Activated T-cell treated with anti-CD3 and anti-CD28 coated beads, Interleukin-2, amount 50 U/mL, for 48 hours (primary cell): ENCODE measurements around the gene USF1.
"Not testable (repeated sequence)": the region's sequence is repeated elsewhere in the genome, so short reads cannot be mapped to it uniquely, and the experiment has no call there.

Source experiments
- DNase-seq, 2 experiments: peaks; one replicate each; pipeline ENCODE4 v3.0.0-alpha.2; 2020

Gene USF1

DNA sequence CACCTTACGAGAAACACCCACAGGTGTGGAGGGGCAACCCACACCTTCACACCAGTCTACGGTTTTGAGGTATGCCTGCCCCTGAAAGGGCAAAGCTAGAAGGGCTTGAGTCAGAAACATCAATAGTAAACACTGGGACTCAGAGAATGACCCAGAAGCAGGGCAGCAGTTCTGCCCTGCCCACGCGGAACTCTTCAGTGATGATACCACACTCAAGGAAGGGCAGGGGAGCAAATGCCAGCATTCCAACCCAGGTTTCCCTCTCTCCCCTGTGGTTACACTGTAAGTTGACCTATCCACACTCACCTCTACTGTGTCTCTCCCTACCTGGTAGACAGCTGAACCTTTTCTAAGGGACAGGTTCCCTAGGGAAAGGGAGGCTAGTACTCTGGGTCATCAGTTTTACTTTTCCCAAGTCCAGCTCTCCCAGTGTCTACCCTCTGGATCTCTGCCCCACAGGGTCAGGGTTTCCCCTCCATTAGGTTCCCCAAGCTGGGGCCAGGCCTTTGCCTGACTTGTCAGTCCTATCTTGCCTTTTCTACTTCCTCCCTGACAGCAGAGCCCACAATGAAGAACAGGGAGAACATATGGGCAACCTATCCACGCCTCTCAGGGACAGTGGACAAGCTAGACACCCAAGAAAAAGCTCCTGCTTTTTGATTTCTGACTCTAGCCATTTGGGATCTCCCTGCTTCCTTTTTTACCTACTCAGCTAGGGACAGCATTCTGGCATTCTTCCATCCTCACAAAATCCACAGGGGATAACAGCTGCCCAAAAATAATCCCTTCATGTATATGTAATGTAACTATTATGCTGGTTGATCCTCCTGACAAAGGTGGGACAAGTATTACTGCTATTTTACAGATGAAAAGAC lies 27.8 kb downstream of the USF1 start:
- DNase-seq = no peak

DNA sequence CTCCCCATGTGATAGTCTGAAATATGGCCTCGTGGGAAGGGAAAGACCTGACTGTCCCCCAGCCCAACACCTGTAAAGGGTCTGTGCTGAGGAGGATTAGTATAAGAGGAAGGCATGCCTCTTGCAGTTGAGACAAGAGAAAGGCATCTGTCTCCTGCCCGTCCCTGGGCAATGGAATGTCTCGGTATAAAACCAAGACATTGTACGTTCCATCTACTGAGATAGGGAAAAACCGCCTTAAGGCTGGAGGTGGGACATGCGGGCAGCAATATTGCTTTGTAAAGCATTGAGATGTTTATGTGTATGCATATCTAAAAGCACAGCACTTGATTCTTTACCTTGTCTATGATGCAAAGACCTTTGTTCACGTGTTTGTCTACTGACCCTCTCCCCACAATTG lies 28.6 kb downstream of the USF1 start:
- DNase-seq = not testable (repeated sequence)

DNA sequence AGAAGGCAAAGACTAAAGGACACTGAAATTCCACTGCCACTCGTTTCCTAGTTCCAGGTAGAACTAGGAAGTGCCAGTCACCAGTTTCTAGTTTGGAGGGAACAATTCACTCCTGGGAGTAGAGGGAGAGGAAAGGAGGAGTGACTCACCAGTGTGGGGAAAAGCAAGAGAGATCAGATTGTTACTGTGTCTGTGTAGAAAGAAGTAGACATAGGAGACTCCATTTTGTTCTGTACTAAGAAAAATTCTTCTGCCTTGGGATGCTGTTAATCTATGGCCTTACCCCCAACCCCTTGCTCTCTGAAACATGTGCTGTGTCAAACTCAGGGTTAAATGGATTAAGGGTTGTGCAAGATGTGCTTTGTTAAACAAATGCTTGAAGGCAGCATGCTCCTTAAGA lies 29.1 kb downstream of the USF1 start:
- DNase-seq = not testable (repeated sequence)

DNA sequence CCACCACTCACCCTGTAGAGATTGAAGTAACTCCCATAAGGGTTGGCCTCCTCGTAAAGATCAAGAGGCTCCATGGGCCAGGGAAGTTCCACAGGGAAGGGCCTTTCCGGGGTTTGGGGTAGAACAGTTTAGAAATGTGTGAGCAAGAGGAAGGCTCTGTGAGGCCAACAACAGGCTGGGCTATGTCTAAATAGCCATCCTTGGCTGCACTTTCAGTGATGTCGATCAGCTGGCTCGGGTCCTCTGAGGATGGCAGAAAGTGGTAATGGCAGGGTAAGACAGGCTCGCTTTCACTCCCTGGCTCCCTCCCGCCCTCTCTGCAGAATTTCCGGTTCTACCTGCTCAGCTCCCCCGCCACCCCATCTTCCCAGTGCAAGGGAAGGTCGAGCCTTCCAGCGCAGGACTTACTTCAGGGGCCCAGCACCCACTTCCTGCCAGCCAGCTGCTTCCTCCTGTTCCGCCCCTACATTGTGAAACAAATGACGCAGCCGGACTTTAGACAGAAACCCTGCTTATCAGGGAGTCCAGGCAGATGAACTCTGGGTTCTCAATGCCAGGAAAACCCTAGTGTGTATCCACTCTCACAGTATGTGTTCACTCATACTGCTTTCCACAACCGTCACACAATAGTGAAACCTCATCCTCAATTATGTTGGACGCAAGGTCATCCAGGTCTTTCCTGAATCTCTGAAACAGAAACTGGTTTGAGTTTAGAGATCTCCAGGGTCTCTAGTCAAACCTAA lies 32.1 kb downstream of the USF1 start:
- DNase-seq = peak; percentile 75 to 81

DNA sequence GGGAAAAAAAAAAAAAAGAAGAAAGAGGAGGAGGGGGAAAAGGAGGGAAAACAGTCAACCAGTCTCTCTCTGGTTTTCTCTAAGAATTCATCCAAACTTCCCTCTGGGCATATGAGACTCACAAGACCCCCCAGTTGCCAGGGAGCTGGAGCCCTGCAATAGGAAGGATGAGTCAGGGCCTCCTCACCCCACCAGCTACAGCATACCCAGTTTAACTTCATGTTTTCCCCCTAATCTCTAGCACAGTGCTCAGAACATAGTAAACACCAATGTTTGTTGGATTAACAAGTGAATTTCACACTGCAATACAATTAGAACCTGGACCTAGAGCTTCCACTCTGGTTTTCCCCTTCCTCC lies 32.7 kb downstream of the USF1 start:
- no peak for DNase-seq

DNA sequence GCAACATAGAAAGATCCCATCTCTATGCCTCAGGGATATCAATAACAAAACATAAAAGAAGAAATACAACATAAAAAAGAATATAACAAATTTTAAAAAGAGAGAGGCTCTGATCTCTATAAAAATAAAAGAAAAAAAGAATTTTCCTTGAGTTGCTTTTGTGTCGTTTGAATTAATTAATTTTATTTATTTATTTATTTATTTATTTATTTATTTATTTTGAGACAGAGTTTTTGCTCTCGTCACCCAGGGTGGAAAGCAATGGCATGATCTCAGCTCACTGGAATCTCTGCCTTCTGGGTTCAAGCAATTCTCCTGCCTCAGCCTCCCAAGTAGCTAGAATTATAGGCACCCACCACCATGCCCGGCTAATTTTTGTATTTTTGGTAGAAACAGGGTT lies 33.4 kb downstream of the USF1 start:
- no peak for DNase-seq

DNA sequence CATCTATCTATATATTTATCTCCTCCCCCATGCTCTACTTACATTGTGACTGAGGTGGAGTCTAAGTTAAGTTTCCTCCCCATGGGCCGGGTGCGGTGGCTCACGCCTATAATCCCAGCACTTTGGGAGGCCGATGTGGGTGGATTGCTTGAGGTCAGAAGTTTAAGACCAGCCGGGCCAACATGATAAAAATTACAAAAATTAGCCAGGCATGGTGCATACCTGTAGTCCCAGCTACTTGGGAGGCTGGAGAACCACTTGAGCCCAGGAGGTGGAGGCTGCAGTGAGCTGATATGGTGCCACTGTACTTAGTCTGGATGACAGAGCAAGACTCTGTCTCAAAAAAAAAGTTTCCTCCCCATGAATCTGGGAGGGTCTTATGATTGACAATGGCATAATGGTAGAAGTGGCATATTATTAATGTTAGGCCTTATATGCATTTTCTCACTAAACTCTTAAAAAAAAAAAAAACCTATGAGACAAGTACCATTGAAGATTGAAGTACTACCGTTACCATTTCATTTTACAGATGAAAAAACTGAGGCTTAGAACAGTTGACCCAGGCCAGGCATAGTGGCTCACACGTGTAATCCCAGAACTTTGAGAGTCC lies 36.1 kb downstream of the USF1 start:
- no peak for DNase-seq

DNA sequence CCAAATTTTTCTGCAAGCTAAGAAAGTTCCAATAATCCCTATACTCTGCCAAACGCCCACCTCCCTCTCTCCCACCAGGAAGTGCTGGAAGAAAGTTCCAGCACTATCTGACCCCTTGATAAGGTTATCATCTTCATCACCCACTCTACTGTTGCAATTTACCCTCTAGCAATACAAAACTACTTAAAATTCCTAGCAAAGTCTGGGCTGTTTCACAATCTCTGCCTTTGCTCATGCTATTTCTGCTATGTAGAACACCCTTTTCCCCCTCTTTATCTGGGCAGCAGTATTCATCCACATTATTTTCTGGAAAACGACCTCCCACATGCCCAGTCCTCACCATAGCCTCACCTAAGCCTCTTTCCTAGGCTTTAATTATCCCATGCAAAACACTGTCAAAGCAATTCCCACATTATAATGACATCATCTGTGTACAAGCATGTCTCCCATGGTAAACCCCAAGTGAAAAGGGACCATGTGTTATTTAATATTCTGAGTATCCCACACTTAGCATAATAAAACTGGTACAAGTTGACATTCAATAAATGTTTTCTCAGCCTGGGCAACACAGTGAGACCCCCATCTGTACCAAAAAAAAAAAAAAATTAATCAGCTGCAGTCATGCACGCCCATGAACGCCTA lies 36.8 kb downstream of the USF1 start:
- DNase-seq = no peak

DNA sequence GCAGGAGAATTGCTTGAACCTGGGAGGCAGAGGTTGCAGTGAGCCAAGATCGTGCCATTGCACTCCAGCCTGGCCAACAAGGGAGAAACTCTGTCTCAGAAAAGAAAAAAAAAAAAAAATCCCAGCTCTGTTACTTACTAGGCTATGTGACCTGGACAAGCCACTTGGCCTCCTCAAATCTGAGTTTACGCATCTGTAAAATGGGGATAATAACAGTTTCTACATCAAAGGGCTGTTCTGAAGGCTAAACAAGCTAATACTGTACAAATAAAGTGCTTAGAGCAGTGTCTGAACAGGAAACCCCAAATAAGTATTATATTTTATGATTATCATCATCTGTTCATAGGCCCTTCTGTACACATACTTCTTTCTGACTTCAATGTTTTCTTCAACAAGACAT lies 38.4 kb downstream of the USF1 start:
- no peak for DNase-seq

DNA sequence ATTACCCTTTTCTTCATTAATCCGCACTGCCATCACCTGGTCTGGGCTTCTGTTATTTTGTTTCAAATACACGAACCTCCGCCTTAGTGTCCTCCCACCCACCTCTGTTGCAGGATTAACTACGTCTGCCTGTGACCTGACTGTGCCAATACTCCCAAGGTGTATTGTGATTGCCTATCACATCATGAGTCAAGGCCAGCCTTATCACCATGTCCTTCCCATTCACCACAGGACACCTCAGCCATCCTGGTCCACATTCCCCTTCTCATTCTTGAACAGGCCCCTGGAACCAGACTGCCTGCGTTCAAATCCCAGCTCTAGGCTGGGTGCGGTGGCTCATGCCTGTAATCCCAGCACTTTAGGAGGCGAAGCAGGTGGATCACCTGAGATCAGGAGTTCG lies 39.2 kb downstream of the USF1 start:
- DNase-seq = no peak

DNA sequence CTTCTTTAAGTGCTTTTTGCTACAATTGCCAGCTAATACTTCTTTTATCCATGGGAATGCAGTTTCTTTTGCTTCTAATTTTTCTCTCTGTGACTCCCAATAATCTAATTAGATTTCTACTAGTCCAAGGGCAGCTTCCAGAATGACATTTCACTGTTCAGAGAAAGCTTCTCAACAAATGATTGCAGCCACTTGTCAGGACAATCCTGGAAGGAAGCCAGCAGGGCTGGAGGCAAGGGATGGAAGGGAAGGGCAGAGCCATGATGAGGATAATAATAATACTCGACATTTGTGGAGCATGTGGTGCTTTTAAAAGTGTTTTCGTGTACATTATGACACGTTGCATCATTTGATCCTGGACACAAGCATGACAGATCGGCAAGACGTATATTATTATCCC lies 44.3 kb downstream of the USF1 start:
- no peak for DNase-seq

DNA sequence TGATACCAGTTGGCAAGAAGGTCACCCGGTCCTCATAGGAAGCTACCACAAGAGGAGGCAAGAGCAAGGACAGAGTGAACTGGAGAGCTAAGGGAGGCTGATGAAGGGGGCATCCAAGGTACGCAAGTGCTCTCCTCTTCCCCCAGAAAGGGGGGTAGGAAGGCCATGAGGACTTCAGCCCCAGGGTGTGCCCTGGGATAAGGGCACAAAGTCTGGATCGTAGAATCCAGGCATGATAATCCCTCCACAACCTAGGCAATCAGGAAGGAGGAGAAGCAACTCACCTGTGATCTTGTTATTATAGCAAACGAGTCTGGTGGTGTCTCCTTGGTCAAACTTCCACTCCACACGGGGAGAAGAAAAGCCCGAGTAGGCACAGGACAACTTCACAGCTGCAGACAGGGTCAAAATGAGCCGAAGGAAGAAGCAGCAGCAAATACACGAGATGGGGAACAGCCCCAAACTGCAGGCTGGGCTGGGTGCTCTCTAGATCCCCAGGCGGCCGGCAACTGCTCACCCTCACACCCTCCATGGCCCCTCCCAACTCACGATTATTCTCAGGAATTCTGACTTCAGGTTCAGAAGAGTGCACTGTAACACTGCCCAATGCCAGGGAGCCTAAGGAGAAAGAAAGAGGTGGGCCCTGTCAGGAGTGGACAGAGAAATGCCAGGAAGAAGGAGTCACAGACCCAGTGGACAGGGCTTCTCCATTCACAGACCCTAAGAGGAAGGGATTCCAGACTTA lies 44.9 kb downstream of the USF1 start:
- DNase-seq = no peak

DNA sequence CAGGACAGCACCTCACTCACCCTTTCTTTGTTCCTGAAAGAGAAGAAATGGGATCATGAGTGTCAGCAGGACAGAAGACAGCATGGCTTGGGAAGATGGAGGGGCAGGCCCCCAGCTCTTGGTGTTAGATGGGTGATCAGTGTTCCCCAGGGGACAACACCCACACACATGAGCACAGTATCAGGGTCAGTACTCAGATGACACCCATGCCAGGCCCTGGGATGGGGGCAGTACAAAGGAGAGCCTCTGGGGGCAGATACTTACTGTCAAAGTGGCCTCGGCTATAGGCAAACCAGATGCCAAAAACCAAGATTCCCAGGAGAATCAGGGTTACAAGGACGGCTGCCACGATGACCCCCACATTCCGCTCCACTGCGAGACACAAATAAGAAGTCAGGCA lies 46.4 kb downstream of the USF1 start:
- no peak for DNase-seq

DNA sequence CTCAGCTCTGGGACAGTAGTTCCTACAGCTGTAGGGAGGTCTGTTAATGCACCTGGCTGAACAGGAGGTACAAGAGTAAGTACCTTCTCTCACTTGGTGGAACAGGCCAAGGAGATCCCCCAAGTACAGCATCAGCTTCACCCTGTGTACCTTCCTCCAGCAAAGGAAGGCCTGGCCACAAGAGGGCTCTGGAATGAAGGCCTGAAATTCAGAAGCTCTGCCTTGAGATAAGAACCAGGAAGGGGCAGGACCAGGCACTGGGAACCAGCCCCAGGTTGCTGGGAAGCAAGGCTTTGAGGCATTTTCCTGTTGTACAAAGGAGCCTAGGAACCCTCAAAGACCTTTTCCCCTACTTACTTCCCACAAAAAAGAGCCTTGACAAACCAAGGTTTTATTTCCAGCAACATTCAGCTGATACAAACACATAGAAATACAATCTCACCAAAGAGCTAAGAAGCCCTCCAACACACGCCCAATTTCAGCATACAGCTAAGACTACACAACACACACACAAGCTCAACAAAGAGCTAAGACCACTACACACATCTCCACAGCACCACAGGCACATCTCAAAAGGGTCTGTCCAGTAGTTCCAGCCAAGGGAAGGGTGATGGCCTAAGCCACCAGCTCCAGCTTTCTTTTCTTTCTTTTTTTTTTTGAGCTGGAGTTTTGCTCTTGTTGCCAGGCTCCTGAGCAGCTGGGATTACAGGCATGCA lies 48.3 kb downstream of the USF1 start:
- DNase-seq = peak; percentile 45 to 62

DNA sequence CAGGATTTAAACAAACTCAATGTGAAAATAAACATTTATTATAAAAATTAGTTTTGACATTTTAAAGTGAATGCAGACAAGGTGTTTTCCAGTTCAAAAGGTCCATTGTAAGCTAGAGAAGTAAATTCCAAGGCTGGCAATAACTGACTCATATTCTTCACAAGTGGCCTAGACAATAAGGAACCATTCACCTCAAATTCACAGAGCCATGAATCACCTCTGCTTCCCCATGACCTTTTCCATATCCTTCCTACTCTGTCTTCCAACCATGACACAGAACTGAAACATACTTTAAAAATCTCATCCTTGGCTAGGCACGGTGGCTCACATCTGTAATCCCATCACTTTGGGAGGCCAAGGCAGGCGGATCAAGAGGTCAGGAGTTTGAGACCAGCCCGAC lies 49.6 kb downstream of the USF1 start:
- DNase-seq = no peak

DNA sequence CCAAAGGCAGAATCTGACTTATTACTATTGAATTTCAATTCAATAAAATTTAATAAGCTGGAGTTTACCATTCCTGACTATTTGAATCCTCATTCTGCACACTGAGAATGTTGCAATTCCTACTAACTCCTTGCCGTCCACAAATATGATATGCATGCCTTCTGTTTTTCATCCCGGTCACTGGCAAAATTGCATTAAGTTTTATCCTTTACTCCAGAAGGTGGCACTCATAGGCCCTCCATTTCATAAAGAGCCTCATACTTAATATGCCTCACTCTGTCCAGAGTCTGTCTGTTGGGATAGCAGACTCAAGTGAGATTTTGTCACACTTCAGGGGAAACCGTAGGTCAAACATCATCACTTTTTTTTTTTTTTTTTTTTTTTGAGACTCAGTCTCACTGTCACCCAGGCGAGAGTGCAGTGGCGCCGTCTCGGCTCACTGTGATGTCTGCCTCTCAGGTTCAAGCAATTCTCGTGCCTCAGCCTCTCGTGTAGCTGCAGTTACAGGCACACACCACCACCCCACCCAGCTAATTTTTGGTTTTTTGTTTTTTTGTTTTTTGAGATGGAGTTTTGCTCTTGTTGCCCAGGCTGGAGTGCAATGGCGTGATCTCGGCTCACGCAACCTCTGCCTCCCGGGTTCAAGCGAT lies 52.1 kb downstream of the USF1 start:
- DNase-seq = no peak

DNA sequence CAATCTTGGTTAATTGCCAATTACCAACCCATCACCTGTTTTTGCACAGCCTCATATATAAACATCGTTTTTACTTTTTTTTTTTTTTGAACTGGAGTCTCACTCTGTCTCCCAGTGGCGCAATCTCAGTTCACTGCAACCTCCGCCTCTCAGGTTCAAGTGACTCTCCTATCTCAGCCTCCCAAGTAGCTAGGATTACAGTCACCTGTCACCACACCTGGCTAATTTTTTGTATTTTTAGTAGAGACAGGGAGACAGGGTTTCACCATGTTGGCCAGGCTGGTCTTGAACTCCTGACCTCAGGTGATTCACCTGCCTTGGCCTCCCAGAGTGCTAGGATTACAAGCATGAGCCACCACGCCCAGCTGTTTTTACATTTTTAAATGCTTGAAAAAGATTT lies 53.7 kb downstream of the USF1 start:
- not testable (repeated sequence) for DNase-seq
